ENCODE data around the gene EDC4.

Gene EDC4

GRCh38 chr16:67878232-67878631, 5.4 kb downstream of the EDC4 start:
- FAIRE-seq, result no peak

- no peak for FAIRE-seq
Measured at GRCh38 chr16:67878846-67879245, 6.0 kb downstream of the EDC4 start.

GRCh38 chr16:67879462-67879861, 6.6 kb downstream of the EDC4 start:
- no peak for FAIRE-seq

- no peak for FAIRE-seq
Measured at GRCh38 chr16:67879936-67880335, 7.1 kb downstream of the EDC4 start.

GRCh38 chr16:67880584-67880983, 7.7 kb downstream of the EDC4 start:
- FAIRE-seq, result no peak

GRCh38 chr16:67881621-67882161, 8.8 kb downstream of the EDC4 start:
- FAIRE-seq, result no peak

GRCh38 chr16:67882374-67883145, 9.7 kb downstream of the EDC4 start:
- no peak for FAIRE-seq

- no peak for FAIRE-seq
Measured at GRCh38 chr16:67883146-67883871, 10.5 kb downstream of the EDC4 start.

- no peak for FAIRE-seq
Measured at GRCh38 chr16:67883872-67884261, 11.0 kb downstream of the EDC4 start.

GRCh38 chr16:67884684-67885083, 11.8 kb downstream of the EDC4 start, which contains the start of gene NRN1L:
NRN1L (plus strand) TSS chr16:67884885; CDS start chr16:67884904, 19 bp downstream.
- FAIRE-seq, result no peak

GRCh38 chr16:67885545-67885944, 12.7 kb downstream of the EDC4 start:
- no peak for FAIRE-seq

- FAIRE-seq, result no peak
Measured at GRCh38 chr16:67885976-67886375, 13.1 kb downstream of the EDC4 start.

GRCh38 chr16:67886387-67886786, 13.5 kb downstream of the EDC4 start:
- FAIRE-seq, result no peak

GRCh38 chr16:67888331-67888730, 15.5 kb downstream of the EDC4 start:
- FAIRE-seq, result no peak

- no peak for FAIRE-seq
Measured at GRCh38 chr16:67892375-67892774, 19.5 kb downstream of the EDC4 start.

- FAIRE-seq, result no peak
Measured at GRCh38 chr16:67892899-67893742, 20.3 kb downstream of the EDC4 start, which contains the start of gene PSKH1. PSKH1 (plus strand) TSS chr16:67893254; CDS start chr16:67908750, 15,496 bp downstream.

GRCh38 chr16:67893743-67894399, 21.0 kb downstream of the EDC4 start:
- FAIRE-seq, result no peak

- no peak for FAIRE-seq
Measured at GRCh38 chr16:67897231-67897630, 24.4 kb downstream of the EDC4 start.

GRCh38 chr16:67901734-67902133, 28.9 kb downstream of the EDC4 start:
- FAIRE-seq, result no peak

GRCh38 chr16:67902831-67903230, 30.0 kb downstream of the EDC4 start:
- FAIRE-seq, result no peak

GRCh38 chr16:67907397-67908180, 34.7 kb downstream of the EDC4 start:
- no peak for FAIRE-seq
